Endothelial cell of umbilical vein (primary cell): Measurements from ENCODE around the gene CIPC. TPM values are rescaled to one million over a fixed set of nuclear protein-coding genes. Genes with fewer than 3 reads are reported as not detected.

Experiments used
- BruUV-seq: library from RNA; stranded (reverse); fragments of 400-500 nt; replicated peaks from 2 replicates; lab custom pipeline; 2021; lab: Mats Ljungman, UMichigan
- CTCF ChIA-PET: fragments of 300-600, 350-600 bp; sonication (Branson Sonifier 250); formaldehyde crosslinking; loops from one replicate; lab custom pipeline; 2021; ENCODE audit warnings: antibody characterized with exemption, inconsistent platforms; lab: Charles Lee
- POLR2A ChIA-PET: fragments of 300-600, 350-600 bp; sonication (Branson Sonifier 250); formaldehyde crosslinking; loops from one replicate; lab custom pipeline; 2021; ENCODE audit warnings: antibody characterized with exemption, inconsistent platforms; lab: Charles Lee
- DNase-seq: peaks from one replicate; pipeline ENCODE4 v3.0.0-alpha.2; 2011; ENCODE audit warnings: low read depth, low spot score
- FAIRE-seq: peaks from 2 replicates; lab custom pipeline; 2011; peaks lifted over from hg19 to GRCh38; lab: Jason Lieb, UNC
- H2AFZ ChIP-seq: 2 replicates; pipeline ENCODE4 v1.6.0; 2012; ENCODE audit warnings: low read depth, low read length, control low read depth, inconsistent platforms
- H3K27ac ChIP-seq: 2 replicates; pipeline ENCODE4 v1.5.1; 2011; ENCODE audit warnings: low read depth, mild to moderate bottlenecking, control low read depth, low read length, moderate library complexity; ENCODE audit not compliant: insufficient read depth
- H3K27me3 ChIP-seq, 2 experiments: 2 replicates each; pipeline versions ENCODE4 v1.6.0 to v1.6.1; 2011; ENCODE audit warnings: low read length in 2 of 2, mixed read lengths in 1 of 2; ENCODE audit not compliant: control insufficient read depth in 2 of 2, insufficient read depth in 2 of 2
- H3K36me3 ChIP-seq, 2 experiments: 2 replicates in 1 of 2; 3 replicates in 1 of 2; pipeline ENCODE4 v1.5.1; 2011; ENCODE audit warnings: low read length in 2 of 2, mild to moderate bottlenecking in 1 of 2, moderate library complexity in 1 of 2; ENCODE audit not compliant: control insufficient read depth in 2 of 2, insufficient read depth in 2 of 2; ENCODE audit errors: extremely low read depth in 1 of 2
- H3K4me1 ChIP-seq: 3 replicates; pipeline ENCODE4 v1.5.1; 2011; ENCODE audit warnings: mild to moderate bottlenecking, low read length; ENCODE audit not compliant: control insufficient read depth, insufficient read depth; ENCODE audit errors: extremely low read depth
- H3K4me2 ChIP-seq: 2 replicates; pipeline ENCODE4 v1.6.1; 2011; ENCODE audit warnings: low read length, control low read depth, mixed read lengths; ENCODE audit not compliant: insufficient read depth
- H3K4me3 ChIP-seq, 3 experiments: fragments of 200-600 bp in 1 of 3; sonication (generic), shearing (Covaris generic) in 1 of 3; replicated peaks in 1 of 3; 2 replicates each; pipeline ENCODE4 v1.5.1; 2011 to 2016; ENCODE audit warnings: control low read depth in 3 of 3, low read length in 3 of 3, mild to moderate bottlenecking in 2 of 3, inconsistent platforms in 1 of 3, low read depth in 1 of 3, moderate library complexity in 1 of 3; ENCODE audit not compliant: insufficient read depth in 1 of 3
- H3K79me2 ChIP-seq: 2 replicates; pipeline ENCODE4 v1.6.0; 2012; ENCODE audit warnings: low read length, inconsistent platforms; ENCODE audit not compliant: control insufficient read depth, insufficient read depth
- H3K9ac ChIP-seq: replicated peaks from 2 replicates; pipeline ENCODE3; 2011; ENCODE audit warnings: low read length, control low read depth; ENCODE audit not compliant: insufficient read depth; ENCODE audit errors: extremely low read depth
- H3K9me1 ChIP-seq: replicated peaks from 3 replicates; pipeline ENCODE4 v1.6.0; 2011; ENCODE audit warnings: mild to moderate bottlenecking, low read length; ENCODE audit not compliant: control insufficient read depth, insufficient read depth; ENCODE audit errors: extremely low read depth
- H3K9me3 ChIP-seq: replicated peaks from 2 replicates; pipeline ENCODE4 v1.5.1; 2012; ENCODE audit warnings: low read length, inconsistent platforms; ENCODE audit not compliant: control insufficient read depth, insufficient read depth
- H4K20me1 ChIP-seq: replicated peaks from 2 replicates; pipeline ENCODE3; 2011; ENCODE audit warnings: mild to moderate bottlenecking, low read length; ENCODE audit not compliant: control insufficient read depth, insufficient read depth; ENCODE audit errors: extremely low read depth
- CTCF ChIP-seq, 2 donors: IDR thresholded peaks; 1 replicate in 1 of 2; 2 replicates in 1 of 2; pipeline ENCODE4 v1.5.1; 2011; ENCODE audit warnings: low read length in 2 of 2, mild to moderate bottlenecking in 2 of 2, moderate library complexity in 2 of 2, control low read depth in 1 of 2, inconsistent platforms in 1 of 2, low read depth in 1 of 2; ENCODE audit not compliant: insufficient read depth in 1 of 2; ENCODE audit errors: extremely low read depth in 1 of 2
- EZH2 ChIP-seq: IDR thresholded peaks from 2 replicates; pipeline ENCODE4 v1.6.1; 2012; ENCODE audit warnings: borderline replicate concordance, low read depth, mild to moderate bottlenecking, moderate library complexity, low read length, inconsistent platforms; ENCODE audit not compliant: severe bottlenecking
- FOS ChIP-seq: IDR thresholded peaks from 2 replicates; pipeline ENCODE4 v1.6.1; 2011; ENCODE audit warnings: mild to moderate bottlenecking, low read length, moderate library complexity, borderline replicate concordance; ENCODE audit not compliant: insufficient read depth
- GATA2 ChIP-seq: IDR thresholded peaks from 2 replicates; pipeline ENCODE4 v1.7.0; 2011; ENCODE audit warnings: low read depth, mild to moderate bottlenecking, moderate library complexity, mixed read lengths, low read length; ENCODE audit not compliant: insufficient read length, insufficient read depth
- JUN ChIP-seq: IDR thresholded peaks from 2 replicates; pipeline ENCODE4 v1.6.1; 2011; ENCODE audit warnings: borderline replicate concordance, low read depth; ENCODE audit not compliant: insufficient read length, insufficient read depth
- MAX ChIP-seq: IDR thresholded peaks from 2 replicates; pipeline ENCODE4 v1.6.1; 2011; ENCODE audit not compliant: insufficient read depth, insufficient read length
- MYC ChIP-seq: IDR thresholded peaks from one replicate; pipeline ENCODE4 v1.6.1; 2011; ENCODE audit warnings: mild to moderate bottlenecking, low read depth, low read length
- POLR2A ChIP-seq: IDR thresholded peaks from 2 replicates; pipeline ENCODE4 v1.6.1; 2012; ENCODE audit warnings: low read depth, mild to moderate bottlenecking, control low read depth, low read length
- POLR2AphosphoS5 ChIP-seq: IDR thresholded peaks from 2 replicates; pipeline ENCODE4 v1.6.1; 2012; ENCODE audit warnings: low read depth, mild to moderate bottlenecking, control low read depth, low read length, moderate library complexity; ENCODE audit not compliant: insufficient read depth
- dilution Hi-C: fragments of 300-500 bp; cut with MboI; formaldehyde crosslinking; loops from one replicate; pipeline ENCODE4 v1.15.0; 2019; ENCODE audit warnings: low sequenced_read_pairs; ENCODE audit not compliant: extremely low pct_ligation_motif_present
- intact Hi-C: fragments of 100-400 bp; cut with micrococcal nuclease; formaldehyde crosslinking; loops from one replicate; pipeline ENCODE4 v1.10.0; 2022
- polyA plus RNA-seq, 4 experiments: library from polyadenylated mRNA; depleted of rRNA in 3 of 4; stranded (reverse) in 3 of 4; unstranded in 1 of 4; fragments of >200 nt; gene quantifications; 2 replicates each; pipeline versions ENCODE4 v1.2.1 to v1.2.3, GENCODE V29; 2011 to 2012; ENCODE audit warnings: missing spikeins in 1 of 4
- total RNA-seq: library from RNA; stranded (reverse); gene quantifications from 2 replicates; pipeline ENCODE4 v1.2.3, GENCODE V29; 2021

The CIPC gene
- total and polyA plus RNA-seq, 2 donors (not counting 3 experiments of a cell fraction or from before 2014, with no cell fraction given): 8.8 to 17.4 TPM

GRCh38 chr14:77105145-77105939 lies 7.3 kb downstream of the CIPC start:
- Histone ChIP-seq H3K36me3 (peaks cover 0 to 7% of the 10 kb centered on the region in 2 experiments), H3K27ac (no peak overlapping the region), H3K4me3 (no peak overlapping the region), H3K79me2 (peaks cover 25% of the 10 kb centered on the region), H3K27me3 (no peaks in the 10 kb centered on the region), H3K9ac (no peak overlapping the region), H4K20me1 (no peaks in the 10 kb centered on the region), H3K4me2 (no peak overlapping the region), H3K9me3 (no peaks in the 10 kb centered on the region), H3K4me1 (peaks cover 7% of the 10 kb centered on the region), H2AFZ (no peak overlapping the region), H3K9me1 (no peaks in the 10 kb centered on the region)
- FAIRE-seq: no peak
- POLR2A ChIA-PET: no interaction called here
- dilution Hi-C loops (no loop called here), intact Hi-C loops (no loop called here)
- CTCF ChIA-PET: interaction anchor here (1.5 to 2.4 kb wide), 3 partner anchors 13 to 230 kb away, joined by 5 to 13 read pairs (median 6); no protein-coding TSS in a partner anchor
- TF ChIP-seq POLR2A (no peak), POLR2AphosphoS5 (no peak), EZH2 (no peak), JUN (no peak), MYC (no peak), MAX (no peak), GATA2 (no peak), FOS (no peak), CTCF (IDR thresholded peaks at IDR 0.05; ENCODE audit: extremely low read depth in 1 of 2, insufficient read depth in 1 of 2, low read depth in 1 of 2, low read length in 2 of 2) (no peak)
- no TSS peak for BruUV-seq
- DNase-seq: no peak
